OCI-LY7 (cell line): Measurements from ENCODE around the gene DTHD1. TPM values are rescaled to one million over a fixed set of nuclear protein-coding genes. Genes with fewer than 3 reads are reported as not detected.

Experiments
- BruUV-seq: library from RNA; stranded (reverse); fragments of 400-500 nt; replicated peaks from 2 replicates; lab custom pipeline; 2021; lab: Mats Ljungman, UMichigan
- CTCF ChIA-PET: fragments of 300-600 bp; sonication (Branson Sonifier 250); formaldehyde crosslinking; loops from one replicate; lab custom pipeline; 2022; ENCODE audit warnings: antibody characterized with exemption; ENCODE audit not compliant: unreplicated experiment; lab: Charles Lee
- POLR2A ChIA-PET: fragments of 300-600 bp; sonication (Branson Sonifier 250); formaldehyde crosslinking; loops from one replicate; lab custom pipeline; 2022; ENCODE audit warnings: antibody characterized with exemption; lab: Charles Lee
- DNase-seq: peaks from one replicate; pipeline ENCODE4 v3.0.0-alpha.2; 2015; ENCODE audit warnings: low spot score
- H2AFZ ChIP-seq: fragments of 200-600 bp; sonication (generic), shearing (Covaris generic); 2 replicates; pipeline ENCODE4 v1.6.1; 2014; ENCODE audit warnings: mild to moderate bottlenecking, antibody characterized with exemption, low read length, moderate library complexity
- H3K27ac ChIP-seq: fragments of 200-600 bp; sonication (generic); 2 replicates; pipeline ENCODE4 v1.5.1; 2014; ENCODE audit warnings: mixed run types, low read depth, mild to moderate bottlenecking, moderate library complexity, low read length, inconsistent platforms; ENCODE audit not compliant: poor library complexity, severe bottlenecking
- H3K36me3 ChIP-seq: fragments of 200-600 bp; sonication (generic); 2 replicates; pipeline ENCODE4 v1.6.1; 2014; ENCODE audit warnings: mild to moderate bottlenecking, antibody characterized with exemption, low read length, moderate library complexity, mixed read lengths; ENCODE audit not compliant: insufficient read depth
- H3K4me1 ChIP-seq: fragments of 200-600 bp; sonication (generic); 2 replicates; pipeline ENCODE4 v1.5.1; 2014; ENCODE audit warnings: mild to moderate bottlenecking, low read length; ENCODE audit not compliant: insufficient read depth, poor library complexity, severe bottlenecking
- H3K4me2 ChIP-seq: fragments of 200-600 bp; sonication (generic); 2 replicates; pipeline ENCODE4 v1.6.1; 2014; ENCODE audit warnings: mild to moderate bottlenecking, low read length
- H3K4me3 ChIP-seq: fragments of 200-600 bp; sonication (generic); 2 replicates; pipeline ENCODE4 v1.5.1; 2014; ENCODE audit warnings: mild to moderate bottlenecking, low read depth, low read length; ENCODE audit not compliant: poor library complexity, severe bottlenecking
- H3K79me2 ChIP-seq: fragments of 200-600 bp; sonication (generic); 2 replicates; pipeline ENCODE4 v1.6.1; 2016; ENCODE audit warnings: low read depth, mild to moderate bottlenecking, low read length, moderate library complexity, mixed read lengths; ENCODE audit not compliant: insufficient read depth
- H3K9me2 ChIP-seq: fragments of 200-600 bp; sonication (generic); 2 replicates; pipeline ENCODE4 v1.6.1; 2016; ENCODE audit warnings: mild to moderate bottlenecking, low read length, mixed read lengths; ENCODE audit not compliant: insufficient read depth
- H3K9me3 ChIP-seq: fragments of 200-600 bp; sonication (generic); 2 replicates; pipeline ENCODE4 v1.6.1; 2014; ENCODE audit warnings: mild to moderate bottlenecking, mixed run types, low read length, mixed read lengths
- H4K20me1 ChIP-seq: fragments of 200-600 bp; sonication (generic); 2 replicates; pipeline ENCODE4 v1.6.1; 2014; ENCODE audit warnings: mild to moderate bottlenecking, antibody characterized with exemption, low read length, moderate library complexity, mixed read lengths; ENCODE audit not compliant: insufficient read depth
- EZH2phosphoT487 ChIP-seq: fragments of 200-600 bp; sonication (generic); IDR thresholded peaks from 2 replicates; pipeline ENCODE4 v1.6.1; 2018; ENCODE audit warnings: low read depth, borderline replicate concordance, mild to moderate bottlenecking, mixed run types, antibody characterized with exemption, low read length, moderate library complexity, mixed read lengths
- intact Hi-C: fragments of 100-400 bp; cut with micrococcal nuclease; formaldehyde crosslinking; loops from one replicate; pipeline ENCODE4 v1.10.0; 2022; ENCODE audit not compliant: unreplicated experiment
- total RNA-seq, 2 experiments: library from RNA; depleted of rRNA in 1 of 2; stranded (reverse); fragments of >200 nt in 1 of 2; shearing (Covaris generic) in 1 of 2; gene quantifications; 2 replicates each; pipeline ENCODE4 v1.2.3, GENCODE V29; 2014 to 2022
- TF ChIP-seq, protein P1 (sequence below): fragments of 200-600 bp; sonication (generic); conservative IDR thresholded peaks from 2 replicates; pipeline ENCODE4 v1.5.1; 2014; ENCODE audit warnings: mild to moderate bottlenecking, antibody characterized with exemption, low read length, moderate library complexity, mixed read lengths

DTHD1 gene
- total RNA-seq, 2 experiments from 2014 or later, result not detected

- no peak for DNase-seq
- Histone ChIP-seq H3K36me3 (no peaks in the 10 kb centered on the region), H3K4me3 (no peak overlapping the region), H3K27ac (no peak overlapping the region), H3K9me3 (no peaks in the 10 kb centered on the region), H3K4me2 (no peak overlapping the region), H4K20me1 (no peaks in the 10 kb centered on the region), H3K79me2 (no peaks in the 10 kb centered on the region), H3K4me1 (no peaks in the 10 kb centered on the region), H3K9me2 (no peaks in the 10 kb centered on the region), H2AFZ (no peak overlapping the region)
- TF ChIP-seq, protein P1, sequence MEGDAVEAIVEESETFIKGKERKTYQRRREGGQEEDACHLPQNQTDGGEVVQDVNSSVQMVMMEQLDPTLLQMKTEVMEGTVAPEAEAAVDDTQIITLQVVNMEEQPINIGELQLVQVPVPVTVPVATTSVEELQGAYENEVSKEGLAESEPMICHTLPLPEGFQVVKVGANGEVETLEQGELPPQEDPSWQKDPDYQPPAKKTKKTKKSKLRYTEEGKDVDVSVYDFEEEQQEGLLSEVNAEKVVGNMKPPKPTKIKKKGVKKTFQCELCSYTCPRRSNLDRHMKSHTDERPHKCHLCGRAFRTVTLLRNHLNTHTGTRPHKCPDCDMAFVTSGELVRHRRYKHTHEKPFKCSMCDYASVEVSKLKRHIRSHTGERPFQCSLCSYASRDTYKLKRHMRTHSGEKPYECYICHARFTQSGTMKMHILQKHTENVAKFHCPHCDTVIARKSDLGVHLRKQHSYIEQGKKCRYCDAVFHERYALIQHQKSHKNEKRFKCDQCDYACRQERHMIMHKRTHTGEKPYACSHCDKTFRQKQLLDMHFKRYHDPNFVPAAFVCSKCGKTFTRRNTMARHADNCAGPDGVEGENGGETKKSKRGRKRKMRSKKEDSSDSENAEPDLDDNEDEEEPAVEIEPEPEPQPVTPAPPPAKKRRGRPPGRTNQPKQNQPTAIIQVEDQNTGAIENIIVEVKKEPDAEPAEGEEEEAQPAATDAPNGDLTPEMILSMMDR, result no peak
- no peak for TF ChIP-seq EZH2phosphoT487
- POLR2A ChIA-PET, result interaction anchor here (1.6 kb wide), 1 partner anchor 61 kb away, joined by 4 read pairs; no protein-coding TSS in a partner anchor
- BruUV-seq, result no TSS peak
- CTCF ChIA-PET, result no interaction called here
- intact Hi-C loops, result no loop called here
These were observed 11.8 kb upstream of the DTHD1 start for GRCh38 chr4:36269533-36270173.

DNA sequence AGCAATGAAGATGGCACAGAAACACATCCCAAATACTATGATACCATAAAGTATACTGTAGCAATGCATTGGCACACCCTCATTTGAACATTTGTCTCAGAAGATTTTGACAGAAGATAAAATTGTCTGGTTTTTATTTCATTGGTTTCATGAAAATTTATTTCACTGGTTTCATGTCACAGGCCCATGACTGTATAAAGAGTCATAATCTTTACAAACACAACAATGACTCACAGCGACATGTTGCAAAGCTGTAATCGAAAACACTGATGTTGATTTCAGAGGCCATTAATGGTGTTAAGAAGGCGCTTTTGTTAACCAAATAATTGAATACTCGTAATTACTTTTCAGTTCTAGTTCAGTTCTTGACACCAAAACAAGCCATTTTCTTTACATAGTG, 8.1 kb upstream of the DTHD1 start:
- intact Hi-C loops, result no loop called here
- Histone ChIP-seq H2AFZ (no peak overlapping the region), H3K9me3 (no peaks in the 10 kb centered on the region), H3K9me2 (no peaks in the 10 kb centered on the region), H4K20me1 (no peaks in the 10 kb centered on the region), H3K79me2 (no peaks in the 10 kb centered on the region), H3K36me3 (no peaks in the 10 kb centered on the region), H3K27ac (no peak overlapping the region), H3K4me3 (no peak overlapping the region), H3K4me1 (no peaks in the 10 kb centered on the region), H3K4me2 (no peak overlapping the region)
- POLR2A ChIA-PET, result no interaction called here
- DNase-seq, result no peak
- TF ChIP-seq, protein P1, result no peak
- TF ChIP-seq EZH2phosphoT487, result no peak
- CTCF ChIA-PET, result no interaction called here
- no TSS peak for BruUV-seq

DNA sequence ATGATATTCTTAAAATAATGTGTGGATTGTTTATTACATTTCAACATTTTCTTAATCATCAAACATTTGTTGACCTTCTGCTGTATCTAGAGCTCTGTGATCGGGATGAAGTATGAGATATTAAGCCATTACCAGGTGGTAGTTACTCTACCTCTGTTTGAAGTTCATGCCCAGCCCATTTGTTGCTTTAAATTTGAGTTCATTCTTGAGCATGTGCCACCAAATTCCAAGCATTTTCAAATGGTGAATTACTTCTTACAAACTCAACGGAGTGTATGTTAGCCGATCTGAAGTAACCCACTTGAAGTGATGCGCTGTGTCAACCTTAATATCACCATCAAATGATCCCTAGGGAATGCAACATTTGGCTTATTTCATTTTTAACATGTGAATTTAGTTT, 7.3 kb upstream of the DTHD1 start:
- Histone ChIP-seq H4K20me1 (no peaks in the 10 kb centered on the region), H3K9me3 (no peaks in the 10 kb centered on the region), H3K9me2 (no peaks in the 10 kb centered on the region), H2AFZ (no peak overlapping the region), H3K36me3 (no peaks in the 10 kb centered on the region), H3K4me1 (no peaks in the 10 kb centered on the region), H3K4me3 (no peak overlapping the region), H3K4me2 (no peak overlapping the region), H3K27ac (no peak overlapping the region), H3K79me2 (no peaks in the 10 kb centered on the region)
- no TSS peak for BruUV-seq
- ChIA-PET CTCF (no interaction called here), POLR2A (no interaction called here)
- DNase-seq, result no peak
- TF ChIP-seq EZH2phosphoT487, result no peak
- TF ChIP-seq, protein P1, result no peak
- intact Hi-C loops, result no loop called here
